Activated naive CD8-positive, alpha-beta T cell treated with anti-CD3 and anti-CD28 coated beads, Interleukin-2, amount 10 ng/mL, durations not matched to agents 7 days and 5 days (primary cell): Measurements from ENCODE around the gene VWA2. TPM values are rescaled to one million over a fixed set of nuclear protein-coding genes. Genes with fewer than 3 reads are reported as not detected.

ENCODE experiments used
- ATAC-seq: fragments of 150-1000 bp; cut with Tn5 transposase; one replicate; pipeline ENCODE4 v1.10.0; 2021; ENCODE audit warnings: low read depth, moderate library complexity
- POLR2A ChIA-PET: fragments of 350-600 bp; sonication (Branson Sonifier 250); formaldehyde crosslinking; loops from one replicate; lab custom pipeline; 2021; ENCODE audit warnings: antibody characterized with exemption; lab: Charles Lee
- DNase-seq: peaks from one replicate; pipeline ENCODE4 v3.0.0; 2021
- H3K27ac Mint-ChIP-seq: one replicate; pipeline ENCODE4 v1.8.0; 2022; ENCODE audit warnings: mild to moderate bottlenecking, mixed read lengths
- H3K27me3 Mint-ChIP-seq: one replicate; pipeline ENCODE4 v1.8.0; 2022; ENCODE audit warnings: mild to moderate bottlenecking, moderate library complexity, mixed read lengths
- H3K36me3 Mint-ChIP-seq: one replicate; pipeline ENCODE4 v1.8.0; 2021; ENCODE audit warnings: mild to moderate bottlenecking, mixed read lengths
- H3K4me1 Mint-ChIP-seq: one replicate; pipeline ENCODE4 v1.8.0; 2021; ENCODE audit warnings: mixed read lengths
- H3K4me3 Mint-ChIP-seq: one replicate; pipeline ENCODE4 v1.8.0; 2022; ENCODE audit warnings: mild to moderate bottlenecking, moderate library complexity, mixed read lengths
- H3K9me3 Mint-ChIP-seq: one replicate; pipeline ENCODE4 v1.8.0; 2021; ENCODE audit warnings: mixed read lengths
- total RNA-seq, 2 experiments: library from RNA; stranded (reverse); gene quantifications; one replicate each; pipeline ENCODE4 v1.2.3, GENCODE V29; 2021

Gene VWA2
- total RNA-seq, 2 experiments from 2014 or later = not detected

DNA sequence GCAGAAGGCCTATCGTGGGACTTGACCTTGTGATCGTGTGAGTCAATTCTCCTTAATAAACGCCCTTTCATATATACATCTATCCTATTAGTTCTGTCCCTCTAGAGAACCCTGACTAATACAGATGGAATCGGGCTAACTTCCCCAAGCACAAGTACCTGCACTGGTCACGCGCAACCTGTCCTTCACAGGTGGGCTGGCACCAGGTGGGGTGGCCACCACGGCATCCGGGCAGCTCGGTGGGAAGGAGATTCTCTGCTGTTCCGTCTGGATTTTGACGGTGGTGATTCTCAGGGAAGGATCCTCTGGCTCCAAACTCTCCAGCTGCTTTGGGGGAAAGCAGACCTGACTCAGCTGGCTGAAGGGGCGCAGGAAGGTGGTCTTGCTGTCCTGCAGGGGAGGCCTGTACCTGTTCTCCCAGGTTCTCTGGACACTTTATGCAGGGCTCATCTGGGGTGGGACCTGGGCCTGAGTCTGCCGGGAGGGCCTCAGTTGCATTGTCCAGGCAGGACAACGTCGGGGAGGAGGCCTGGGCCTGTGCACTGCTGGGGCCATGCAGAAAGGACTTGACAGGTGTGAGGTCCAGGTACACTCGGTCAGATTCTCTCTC, 61.1 kb downstream of the VWA2 start:
- ATAC-seq = no peak
- no peak overlapping the region for H3K27ac Mint-ChIP-seq
- no peak for DNase-seq
- no peaks in the 10 kb centered on the region for H3K27me3 Mint-ChIP-seq
- peaks cover 10% of the 10 kb centered on the region for H3K9me3 Mint-ChIP-seq
- H3K4me3 Mint-ChIP-seq = no peak overlapping the region
- POLR2A ChIA-PET = no interaction called here
- H3K36me3 Mint-ChIP-seq = peaks cover 26% of the 10 kb centered on the region
- H3K4me1 Mint-ChIP-seq = peaks cover 11% of the 10 kb centered on the region

DNA sequence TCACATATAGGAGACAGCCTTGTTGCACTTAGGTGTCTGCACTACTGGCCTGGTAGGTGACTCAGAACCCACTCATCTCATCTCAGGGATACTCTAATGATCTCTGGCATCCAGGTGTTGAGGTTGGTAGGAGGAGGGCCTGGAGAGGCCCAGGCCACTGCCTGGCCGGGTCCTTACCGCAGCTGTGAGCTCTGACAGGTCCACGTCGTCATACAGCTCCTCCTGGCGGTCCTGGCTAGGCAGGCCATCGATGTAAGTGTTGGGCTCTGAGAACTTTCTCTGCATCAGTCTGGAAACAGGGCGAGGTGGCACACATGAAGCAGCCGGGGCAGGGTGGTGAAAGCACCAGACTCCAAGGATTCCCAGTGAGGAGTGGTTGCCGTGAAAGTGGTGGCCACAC, 62.1 kb downstream of the VWA2 start:
- Mint-ChIP-seq H3K36me3 (peaks cover 16% of the 10 kb centered on the region), H3K4me3 (no peak overlapping the region), H3K27ac (no peak overlapping the region), H3K27me3 (no peaks in the 10 kb centered on the region), H3K9me3 (peaks cover 4% of the 10 kb centered on the region), H3K4me1 (peaks cover 11% of the 10 kb centered on the region)
- POLR2A ChIA-PET = no interaction called here
- no peak for ATAC-seq
- DNase-seq = no peak

DNA sequence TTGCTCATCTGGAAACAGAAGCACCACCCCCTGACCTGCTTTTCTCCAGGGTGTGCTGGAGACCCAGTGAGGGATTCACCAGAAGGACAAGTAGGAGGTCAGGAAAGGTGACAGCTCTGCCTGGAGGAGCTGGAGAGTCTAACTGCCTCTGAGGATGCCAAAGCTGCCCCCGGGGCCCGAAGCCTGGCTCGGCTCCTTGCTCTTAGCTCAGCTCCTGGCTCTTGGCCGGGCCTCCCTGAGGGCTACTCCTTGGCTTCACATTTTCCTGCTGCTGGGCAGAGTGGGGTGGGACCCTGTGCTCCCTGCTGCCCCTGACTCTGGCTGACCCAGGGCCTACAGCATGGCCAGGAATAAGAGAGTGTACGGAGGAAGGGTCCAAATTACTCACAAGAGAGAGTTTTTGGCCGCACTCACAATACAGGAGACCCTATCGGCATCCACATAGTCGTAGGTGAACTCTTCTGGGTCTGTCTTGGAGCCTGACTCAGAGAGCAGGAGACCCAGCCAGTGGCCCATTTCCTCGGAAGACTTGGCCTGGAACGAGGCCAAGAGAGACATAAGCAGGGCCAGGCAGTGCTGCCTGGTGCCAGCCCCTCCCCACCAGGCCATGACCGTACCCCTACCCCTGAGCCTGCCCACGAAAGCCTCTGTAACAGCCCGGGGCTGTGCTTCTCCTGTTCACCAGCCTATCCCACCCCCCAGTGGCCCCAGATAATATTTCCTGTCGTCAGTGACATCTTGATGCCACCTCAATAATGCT, 63.1 kb downstream of the VWA2 start:
- no peaks in the 10 kb centered on the region for H3K9me3 Mint-ChIP-seq
- peaks cover 11% of the 10 kb centered on the region for H3K4me1 Mint-ChIP-seq
- peaks cover under 1% of the 10 kb centered on the region for H3K27me3 Mint-ChIP-seq
- ATAC-seq (no peak), DNase-seq (no peak)
- H3K27ac Mint-ChIP-seq = no peak overlapping the region
- H3K4me3 Mint-ChIP-seq = no peak overlapping the region
- POLR2A ChIA-PET = no interaction called here
- peaks cover 7% of the 10 kb centered on the region for H3K36me3 Mint-ChIP-seq

DNA sequence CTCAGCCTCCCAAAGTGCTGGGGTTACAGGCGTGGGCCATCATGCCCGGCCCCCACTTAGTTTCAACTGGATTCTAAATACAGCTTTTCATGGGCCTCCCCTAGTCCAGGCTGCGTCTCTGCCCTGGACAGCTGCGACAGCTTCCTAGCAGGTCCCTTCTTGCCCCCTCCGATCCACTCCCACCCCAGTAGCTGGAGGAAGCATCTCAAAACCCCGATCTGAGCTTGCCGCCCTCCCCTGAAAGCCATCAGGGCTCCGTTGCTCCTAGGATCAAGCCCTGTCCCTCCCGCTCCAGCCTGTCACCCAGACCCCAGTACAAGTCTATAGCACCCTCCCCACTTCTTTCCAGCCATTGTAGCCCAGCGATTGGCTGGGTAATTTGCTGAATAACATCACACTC, 64.5 kb downstream of the VWA2 start:
- Mint-ChIP-seq H3K9me3 (no peaks in the 10 kb centered on the region), H3K27ac (no peak overlapping the region), H3K4me1 (peaks cover 11% of the 10 kb centered on the region), H3K27me3 (peaks cover 3% of the 10 kb centered on the region), H3K36me3 (no peaks in the 10 kb centered on the region), H3K4me3 (peak overlapping the region; percentile 94)
- DNase-seq = no peak
- POLR2A ChIA-PET = interaction anchor here (1.0 to 1.6 kb wide), 5 partner anchors 155 to 244 kb away, joined by 4 to 6 read pairs (median 5); no protein-coding TSS in a partner anchor
- ATAC-seq = no peak

DNA sequence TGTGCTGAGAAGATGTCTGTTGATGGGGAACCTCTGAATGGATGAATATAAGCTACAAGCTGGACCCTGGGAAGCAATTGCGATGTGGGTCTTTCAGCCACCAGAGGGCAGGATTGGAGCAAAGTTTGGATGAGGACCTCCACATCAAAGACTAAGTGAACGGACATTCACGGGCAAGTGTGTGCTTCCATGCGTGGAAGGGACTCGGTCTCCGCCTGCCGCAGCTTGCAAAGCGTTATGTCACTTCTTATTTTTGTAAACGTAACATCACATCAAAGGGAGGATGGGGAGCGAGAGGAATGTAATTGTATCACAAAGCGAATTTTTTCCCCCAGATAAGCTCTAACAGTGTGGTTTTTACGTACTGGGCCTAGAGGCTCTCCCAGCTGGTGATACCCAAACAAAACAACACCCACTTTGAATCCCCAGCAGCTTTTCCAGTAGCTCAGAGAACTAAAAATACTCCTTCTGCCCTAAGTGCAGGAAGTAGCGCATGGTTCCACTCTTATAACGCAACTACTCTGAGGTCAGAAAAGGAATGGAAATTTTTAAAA, 65.0 kb downstream of the VWA2 start:
- peak; percentile 54 for ATAC-seq
- Mint-ChIP-seq H3K36me3 (no peaks in the 10 kb centered on the region), H3K4me3 (peak overlapping the region; percentile 94), H3K9me3 (no peaks in the 10 kb centered on the region), H3K4me1 (peaks cover 11% of the 10 kb centered on the region), H3K27me3 (peaks cover 3% of the 10 kb centered on the region), H3K27ac (peak overlapping the region; percentile 88)
- POLR2A ChIA-PET = interaction anchor here (0.6 to 1.6 kb wide), 7 partner anchors 88 to 244 kb away, joined by 3 to 6 read pairs (median 5); no protein-coding TSS in a partner anchor
- DNase-seq = peak; percentile 71

DNA sequence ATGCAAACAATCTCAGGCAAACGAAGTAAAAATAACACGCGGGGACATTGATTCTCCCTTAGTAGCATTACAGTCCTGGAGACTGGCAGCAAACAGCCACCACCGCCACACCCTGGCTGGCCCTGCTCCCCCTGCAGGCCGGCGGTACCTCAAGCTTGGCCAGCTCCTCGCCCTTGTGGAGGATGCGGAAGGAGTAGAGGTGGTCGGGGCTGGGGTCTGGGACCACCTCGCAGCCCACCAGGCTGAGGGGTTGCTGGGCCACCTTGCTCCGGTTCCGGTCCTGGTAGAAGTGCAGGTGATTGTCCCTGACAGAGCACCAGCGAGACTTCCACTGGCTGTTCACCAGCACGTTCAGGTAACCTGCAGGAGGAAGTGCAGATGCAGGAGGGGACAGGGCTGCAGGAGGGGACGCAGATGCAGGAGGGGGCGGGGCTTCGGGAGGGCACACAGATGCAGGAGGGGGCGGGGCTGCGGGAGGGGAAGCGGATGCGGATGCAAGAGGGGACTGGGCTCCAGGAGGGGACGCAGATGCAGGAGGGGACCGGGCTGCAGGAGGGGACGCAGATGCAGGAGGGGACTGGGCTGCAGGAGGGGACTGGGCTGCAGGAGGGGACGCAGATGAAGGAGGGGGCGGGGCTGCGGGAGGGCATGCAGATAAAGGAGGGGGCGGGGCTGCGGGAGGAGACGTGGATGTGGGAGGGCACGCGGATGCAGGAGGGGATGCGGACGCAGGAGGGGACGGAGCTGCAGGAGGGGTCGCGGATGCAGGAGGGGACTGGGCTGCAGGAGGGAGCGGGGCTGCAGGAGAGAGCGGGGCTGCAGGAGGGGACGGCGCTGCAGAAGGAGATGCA, 65.7 kb downstream of the VWA2 start:
- H3K4me1 Mint-ChIP-seq = peaks cover 11% of the 10 kb centered on the region
- H3K4me3 Mint-ChIP-seq = peak overlapping the region; percentile 94
- peak overlapping the region; percentile 88 for H3K27ac Mint-ChIP-seq
- no peaks in the 10 kb centered on the region for H3K9me3 Mint-ChIP-seq
- peaks cover 3% of the 10 kb centered on the region for H3K27me3 Mint-ChIP-seq
- POLR2A ChIA-PET = interaction anchor here (0.6 to 1.6 kb wide), 7 partner anchors 87 to 243 kb away, joined by 3 to 6 read pairs (median 5); no protein-coding TSS in a partner anchor
- ATAC-seq (peak; percentile 79), DNase-seq (peak; percentile 76)
- no peaks in the 10 kb centered on the region for H3K36me3 Mint-ChIP-seq

DNA sequence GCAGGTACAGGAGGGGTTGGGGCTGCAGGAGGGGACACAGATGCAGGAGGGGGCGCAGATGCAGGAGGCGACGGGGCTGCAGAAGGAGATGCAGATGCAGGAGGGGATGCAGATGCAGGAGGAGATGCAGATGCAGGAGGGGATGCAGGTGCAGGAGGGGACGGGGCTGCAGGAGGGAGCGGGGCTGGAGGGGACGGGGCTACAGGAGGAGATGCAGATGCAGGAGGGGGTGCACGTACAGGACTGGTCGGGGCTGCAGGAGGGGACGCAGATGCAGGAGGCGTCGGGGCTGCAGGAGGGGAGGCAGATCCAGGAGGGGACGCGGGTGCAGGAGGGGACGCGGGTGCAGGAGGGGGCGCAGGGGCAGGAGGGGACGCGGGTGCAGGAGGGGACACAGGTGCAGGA, 66.5 kb downstream of the VWA2 start:
- H3K36me3 Mint-ChIP-seq = no peaks in the 10 kb centered on the region
- H3K27ac Mint-ChIP-seq = no peak overlapping the region
- H3K27me3 Mint-ChIP-seq = peaks cover 3% of the 10 kb centered on the region
- ATAC-seq (no peak), DNase-seq (no peak)
- POLR2A ChIA-PET = no interaction called here
- peaks cover 11% of the 10 kb centered on the region for H3K4me1 Mint-ChIP-seq
- peak overlapping the region; percentile 94 for H3K4me3 Mint-ChIP-seq
- no peaks in the 10 kb centered on the region for H3K9me3 Mint-ChIP-seq

DNA sequence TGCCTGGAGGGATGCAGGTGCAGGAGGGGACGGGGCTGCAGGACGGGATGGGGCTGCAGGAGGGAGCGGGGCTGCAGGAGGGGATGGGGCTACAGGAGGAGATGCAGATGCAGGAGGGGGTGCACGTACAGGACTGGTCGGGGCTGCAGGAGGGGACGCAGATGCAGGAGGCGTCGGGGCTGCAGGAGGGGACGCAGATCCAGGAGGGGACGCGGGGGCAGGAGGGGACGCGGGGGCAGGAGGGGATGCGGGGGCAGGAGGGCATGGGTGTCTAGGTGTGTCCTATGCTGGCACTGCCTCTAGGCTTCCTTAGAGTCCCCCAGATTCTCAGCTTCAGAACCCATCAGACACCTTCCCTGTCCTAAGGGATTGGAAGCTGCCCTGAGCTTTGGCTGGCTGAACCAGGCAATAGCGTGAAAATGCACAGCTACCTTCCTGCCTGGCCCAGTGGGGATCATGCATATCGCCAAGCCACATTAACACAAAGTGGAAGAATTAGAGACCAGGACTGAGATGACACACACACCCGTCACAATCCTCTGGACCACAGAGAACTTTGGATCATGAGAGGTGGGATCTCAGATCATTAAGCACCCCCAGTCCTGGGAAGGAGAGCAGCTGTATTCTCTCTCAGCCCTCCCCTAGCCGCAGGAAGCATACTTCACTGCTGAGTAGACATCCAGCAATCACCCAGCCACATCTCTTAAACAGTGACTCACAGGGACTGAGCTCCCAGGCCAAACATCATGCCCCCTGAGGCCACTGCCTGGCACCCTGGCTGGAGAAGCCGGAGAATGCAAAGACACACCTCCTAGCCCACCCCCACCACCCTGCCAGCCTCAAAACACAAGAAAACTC, 67.3 kb downstream of the VWA2 start:
- no peak overlapping the region for H3K27ac Mint-ChIP-seq
- ATAC-seq = no peak
- H3K27me3 Mint-ChIP-seq = peaks cover 3% of the 10 kb centered on the region
- POLR2A ChIA-PET = no interaction called here
- no peak for DNase-seq
- no peaks in the 10 kb centered on the region for H3K36me3 Mint-ChIP-seq
- peaks cover 11% of the 10 kb centered on the region for H3K4me1 Mint-ChIP-seq
- H3K9me3 Mint-ChIP-seq = no peaks in the 10 kb centered on the region
- no peak overlapping the region for H3K4me3 Mint-ChIP-seq

DNA sequence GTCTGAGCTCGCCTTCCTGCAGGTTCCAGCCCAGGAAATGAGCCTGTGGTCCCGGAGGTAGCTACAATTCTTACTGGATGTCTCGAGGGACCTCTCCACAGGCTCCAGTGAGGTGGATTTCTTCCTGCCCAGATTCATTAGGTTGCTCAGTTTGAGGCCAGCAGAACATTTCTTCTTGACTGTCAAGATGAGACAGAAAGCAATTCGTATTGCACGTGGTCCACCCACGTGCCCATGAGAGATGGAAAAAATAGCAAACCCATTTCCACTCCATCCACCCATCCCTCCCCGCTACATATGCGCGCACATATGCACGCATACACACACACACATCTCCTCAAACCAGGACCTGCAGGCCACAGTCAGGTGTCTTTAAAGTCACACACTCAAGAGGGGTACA, 68.7 kb downstream of the VWA2 start:
- no peak for ATAC-seq
- Mint-ChIP-seq H3K4me3 (no peak overlapping the region), H3K27me3 (peaks cover 3% of the 10 kb centered on the region), H3K9me3 (no peaks in the 10 kb centered on the region), H3K27ac (no peak overlapping the region), H3K36me3 (no peaks in the 10 kb centered on the region), H3K4me1 (peaks cover 11% of the 10 kb centered on the region)
- POLR2A ChIA-PET = no interaction called here
- DNase-seq = no peak

DNA sequence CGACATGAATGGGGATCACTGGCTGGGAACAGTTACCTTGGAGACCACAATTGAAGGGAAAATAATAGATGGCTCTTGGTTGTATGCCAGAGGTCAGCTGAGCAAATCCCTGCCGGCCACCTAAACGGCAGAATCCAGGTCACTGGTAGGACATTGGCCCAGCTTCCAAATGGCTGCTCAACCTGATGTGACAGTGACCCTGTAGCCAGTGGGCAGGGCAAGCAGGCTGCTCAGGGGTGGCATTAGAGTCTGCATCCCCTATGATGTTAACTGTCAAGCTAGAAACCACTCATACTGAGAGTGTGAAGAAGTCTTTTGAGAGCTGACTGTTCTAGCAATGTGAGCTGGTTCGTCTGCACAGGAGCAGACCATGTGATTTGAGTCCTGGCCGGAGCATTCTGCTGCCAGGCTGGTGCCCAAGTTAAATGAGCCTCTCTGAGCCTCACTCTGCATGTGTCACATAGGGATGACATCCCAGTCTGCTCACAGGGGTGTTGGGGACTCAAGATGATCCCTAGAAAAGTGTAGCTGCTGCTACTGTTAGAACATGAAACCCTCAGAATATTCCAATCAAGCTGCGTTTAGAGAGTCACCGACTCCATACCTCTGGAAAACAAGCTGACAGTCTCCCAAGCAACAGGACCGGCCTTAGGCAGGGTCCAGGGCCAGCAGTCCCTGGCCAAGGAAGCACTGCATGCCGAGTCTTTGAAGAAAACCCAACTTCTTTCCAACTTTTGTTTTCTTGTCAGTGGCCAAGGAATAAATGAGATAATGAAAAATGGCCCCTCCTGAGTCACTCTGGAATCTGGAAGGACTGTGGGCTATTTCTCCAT, 69.7 kb downstream of the VWA2 start:
- H3K9me3 Mint-ChIP-seq = no peaks in the 10 kb centered on the region
- H3K4me3 Mint-ChIP-seq = no peak overlapping the region
- POLR2A ChIA-PET = no interaction called here
- ATAC-seq (no peak), DNase-seq (no peak)
- peaks cover 9% of the 10 kb centered on the region for H3K4me1 Mint-ChIP-seq
- no peak overlapping the region for H3K27ac Mint-ChIP-seq
- no peaks in the 10 kb centered on the region for H3K36me3 Mint-ChIP-seq
- peaks cover 3% of the 10 kb centered on the region for H3K27me3 Mint-ChIP-seq

DNA sequence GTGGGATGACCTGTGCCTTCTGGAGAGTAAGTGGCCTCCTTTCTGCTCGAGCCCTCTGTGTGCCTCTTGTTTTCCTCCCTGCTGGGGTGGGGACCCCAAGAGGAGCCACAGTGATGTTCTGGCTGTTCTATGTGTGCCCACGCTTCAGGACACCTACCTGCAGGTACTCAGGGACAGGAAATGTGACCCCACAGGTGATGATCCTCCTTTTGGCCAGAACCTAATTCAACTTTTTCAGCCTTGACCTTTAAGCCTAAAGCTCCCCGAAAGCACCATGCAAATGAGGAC, 70.3 kb downstream of the VWA2 start:
- Mint-ChIP-seq H3K27ac (no peak overlapping the region), H3K9me3 (no peaks in the 10 kb centered on the region), H3K4me1 (peaks cover 5% of the 10 kb centered on the region), H3K36me3 (no peaks in the 10 kb centered on the region), H3K4me3 (no peak overlapping the region), H3K27me3 (peaks cover 3% of the 10 kb centered on the region)
- no peak for DNase-seq
- POLR2A ChIA-PET = no interaction called here
- no peak for ATAC-seq

DNA sequence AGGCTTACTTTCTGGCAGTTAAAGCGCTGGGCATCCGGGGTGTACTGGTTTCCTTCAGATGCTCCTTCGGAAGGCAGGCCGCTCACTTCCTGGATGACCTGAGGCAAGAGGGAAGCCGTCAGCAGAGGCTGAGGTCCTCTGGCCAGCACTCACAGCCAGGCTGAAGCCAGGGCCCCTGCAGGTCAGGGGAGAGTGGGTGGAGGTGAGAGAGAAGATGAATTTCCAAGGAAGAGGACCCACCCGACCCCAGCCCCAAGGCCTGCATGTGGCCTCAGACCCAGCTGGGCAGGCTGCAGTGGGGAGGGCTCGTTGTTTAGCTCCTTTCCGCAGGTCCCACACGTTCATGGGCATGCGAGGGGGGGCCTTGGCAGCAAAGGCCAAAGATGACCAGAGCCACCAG, 71.3 kb downstream of the VWA2 start:
- Mint-ChIP-seq H3K27me3 (peaks cover 3% of the 10 kb centered on the region), H3K27ac (no peak overlapping the region), H3K4me3 (no peak overlapping the region), H3K4me1 (no peaks in the 10 kb centered on the region), H3K9me3 (no peaks in the 10 kb centered on the region), H3K36me3 (no peaks in the 10 kb centered on the region)
- POLR2A ChIA-PET = no interaction called here
- ATAC-seq = no peak
- no peak for DNase-seq
